Keratinocyte (primary cell): ENCODE results near the gene BGN. TPM values are rescaled to one million over a fixed set of nuclear protein-coding genes. Genes with fewer than 3 reads are reported as not detected.

Source experiments
- DNase-seq: peaks from one replicate; pipeline ENCODE4 v3.0.0-alpha.2; 2011; ENCODE audit warnings: low read depth, missing footprints, low spot score
- FAIRE-seq: peaks from 2 replicates; lab custom pipeline; 2011; peaks lifted over from hg19 to GRCh38; lab: Jason Lieb, UNC
- H2AFZ ChIP-seq: 2 replicates; pipeline ENCODE4 v1.6.0; 2012; ENCODE audit warnings: low read length, control low read depth, inconsistent platforms; ENCODE audit not compliant: control insufficient read depth
- H3K27ac ChIP-seq: 2 replicates; pipeline ENCODE4 v1.5.1; 2011; ENCODE audit warnings: low read length; ENCODE audit not compliant: control insufficient read depth, insufficient read depth
- H3K27me3 ChIP-seq: 3 replicates; pipeline ENCODE4 v1.6.0; 2011; ENCODE audit warnings: low read length; ENCODE audit not compliant: control insufficient read depth, insufficient read depth; ENCODE audit errors: extremely low read depth
- H3K36me3 ChIP-seq, 2 experiments: 2 replicates in 1 of 2; 3 replicates in 1 of 2; pipeline ENCODE4 v1.5.1; 2011; ENCODE audit warnings: low read length in 2 of 2, mild to moderate bottlenecking in 1 of 2; ENCODE audit not compliant: control insufficient read depth in 2 of 2, insufficient read depth in 2 of 2; ENCODE audit errors: extremely low read depth in 1 of 2
- H3K4me1 ChIP-seq: 3 replicates; pipeline ENCODE4 v1.5.1; 2011; ENCODE audit warnings: low read length; ENCODE audit not compliant: control insufficient read depth, insufficient read depth; ENCODE audit errors: extremely low read depth
- H3K4me2 ChIP-seq: 3 replicates; pipeline ENCODE4 v1.6.0; 2011; ENCODE audit warnings: low read depth, low read length; ENCODE audit not compliant: control insufficient read depth, insufficient read depth; ENCODE audit errors: extremely low read depth
- H3K4me3 ChIP-seq, 3 experiments: fragments of 200-600 bp in 1 of 3; sonication (generic) in 1 of 3; 2 replicates in 2 of 3; 3 replicates in 1 of 3; pipeline ENCODE4 v1.5.1; 2011 to 2016; ENCODE audit warnings: low read length in 3 of 3, mild to moderate bottlenecking in 3 of 3, control low read depth in 2 of 3, inconsistent platforms in 1 of 3, low read depth in 1 of 3, mixed read lengths in 1 of 3, mixed run types in 1 of 3, moderate library complexity in 1 of 3; ENCODE audit not compliant: control insufficient read depth in 2 of 3, insufficient read depth in 2 of 3; ENCODE audit errors: extremely low read depth in 1 of 3
- H3K79me2 ChIP-seq: 2 replicates; pipeline ENCODE4 v1.6.0; 2012; ENCODE audit warnings: low read length; ENCODE audit not compliant: control insufficient read depth, insufficient read depth
- H3K9ac ChIP-seq: 3 replicates; pipeline ENCODE4 v1.6.0; 2011; ENCODE audit warnings: low read length; ENCODE audit not compliant: control insufficient read depth, insufficient read depth; ENCODE audit errors: extremely low read depth
- H3K9me1 ChIP-seq: 3 replicates; pipeline ENCODE4 v1.6.0; 2011; ENCODE audit warnings: low read length; ENCODE audit not compliant: control insufficient read depth, insufficient read depth; ENCODE audit errors: extremely low read depth
- H3K9me3 ChIP-seq: 2 replicates; pipeline ENCODE4 v1.5.1; 2012; ENCODE audit warnings: low read depth, low read length; ENCODE audit not compliant: control insufficient read depth
- H4K20me1 ChIP-seq: 3 replicates; pipeline ENCODE4 v1.6.0; 2011; ENCODE audit warnings: low read length; ENCODE audit not compliant: control insufficient read depth, insufficient read depth; ENCODE audit errors: extremely low read depth
- EZH2 ChIP-seq: IDR thresholded peaks from one replicate; pipeline ENCODE4 v1.6.1; 2012; ENCODE audit warnings: inconsistent platforms, mild to moderate bottlenecking, low read length, moderate library complexity
- dilution Hi-C: fragments of 300-500 bp; cut with MboI; formaldehyde crosslinking; loops from one replicate; pipeline ENCODE4 v1.7.0; 2020; ENCODE audit warnings: low sequenced_read_pairs; ENCODE audit not compliant: extremely low pct_ligation_motif_present
- polyA plus RNA-seq, 5 experiments: library from polyadenylated mRNA; depleted of rRNA in 3 of 5; stranded (reverse) in 3 of 5; stranded (forward) in 1 of 5; unstranded in 1 of 5; fragments of >200 nt; gene quantifications; 1 replicate in 1 of 5; 2 replicates in 3 of 5; 3 replicates in 1 of 5; pipeline versions ENCODE4 v1.2.1 to v1.2.3, GENCODE V29; 2011 to 2012; ENCODE audit warnings: missing spikeins in 2 of 5, low read depth in 1 of 5, low replicate concordance in 1 of 5
- TF ChIP-seq, protein P1 (sequence below), 3 experiments: IDR thresholded peaks in 1 of 3; conservative IDR thresholded peaks in 1 of 3; optimal IDR thresholded peaks in 1 of 3; 2 replicates in 2 of 3; 3 replicates in 1 of 3; pipeline versions ENCODE3 to v1.5.1; 2011; ENCODE audit warnings: low read length in 3 of 3, mild to moderate bottlenecking in 3 of 3, moderate library complexity in 2 of 3, control low read depth in 1 of 3, inconsistent platforms in 1 of 3; ENCODE audit not compliant: insufficient read depth in 2 of 3; ENCODE audit errors: extremely low read depth in 1 of 3

The BGN gene
- polyA plus RNA-seq, 1 donor (not counting 4 experiments of a cell fraction or from before 2014, with no cell fraction given) = 0.07 TPM

DNA sequence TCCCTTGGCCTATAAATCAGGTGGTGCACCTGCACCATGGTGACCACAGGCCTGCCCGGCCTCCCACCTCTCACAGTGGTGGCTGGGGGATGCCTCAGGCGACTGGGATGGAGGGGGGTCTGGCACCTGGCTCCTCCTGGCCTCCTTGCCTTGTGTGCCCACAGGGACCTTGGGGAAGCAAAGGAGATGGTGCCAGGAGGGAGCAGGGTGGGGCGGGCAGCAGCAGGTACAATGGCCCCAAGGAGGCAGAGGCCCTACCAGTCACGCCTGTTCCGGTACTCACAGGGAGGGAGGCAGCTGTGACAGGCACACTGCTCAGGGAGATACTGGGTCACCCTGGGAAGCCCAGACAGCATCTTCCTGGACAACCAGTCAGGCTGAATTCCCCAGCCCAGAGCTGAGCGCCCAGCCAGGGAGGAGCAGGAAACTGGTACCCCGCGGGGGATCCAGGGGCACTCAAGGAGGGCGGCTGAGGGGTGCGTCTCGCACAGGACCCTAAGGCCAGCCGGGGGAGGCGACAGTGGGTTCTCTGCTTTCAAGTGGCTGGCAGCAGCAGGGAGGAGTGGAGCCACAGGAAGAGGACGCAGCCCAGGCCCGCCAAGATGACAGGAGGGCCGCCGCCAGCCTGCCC lies 47.7 kb upstream of the BGN start:
- no peak overlapping the region for H2AFZ ChIP-seq
- no peak overlapping the region for H3K4me2 ChIP-seq
- FAIRE-seq (no peak), DNase-seq (no peak)
- H3K9ac ChIP-seq = no peak overlapping the region
- H3K4me3 ChIP-seq = no peak overlapping the region
- H3K27ac ChIP-seq = no peak overlapping the region
- no peaks in the 10 kb centered on the region for H4K20me1 ChIP-seq
- no peaks in the 10 kb centered on the region for H3K79me2 ChIP-seq
- peaks cover under 1% of the 10 kb centered on the region for H3K4me1 ChIP-seq
- TF ChIP-seq, protein P1, sequence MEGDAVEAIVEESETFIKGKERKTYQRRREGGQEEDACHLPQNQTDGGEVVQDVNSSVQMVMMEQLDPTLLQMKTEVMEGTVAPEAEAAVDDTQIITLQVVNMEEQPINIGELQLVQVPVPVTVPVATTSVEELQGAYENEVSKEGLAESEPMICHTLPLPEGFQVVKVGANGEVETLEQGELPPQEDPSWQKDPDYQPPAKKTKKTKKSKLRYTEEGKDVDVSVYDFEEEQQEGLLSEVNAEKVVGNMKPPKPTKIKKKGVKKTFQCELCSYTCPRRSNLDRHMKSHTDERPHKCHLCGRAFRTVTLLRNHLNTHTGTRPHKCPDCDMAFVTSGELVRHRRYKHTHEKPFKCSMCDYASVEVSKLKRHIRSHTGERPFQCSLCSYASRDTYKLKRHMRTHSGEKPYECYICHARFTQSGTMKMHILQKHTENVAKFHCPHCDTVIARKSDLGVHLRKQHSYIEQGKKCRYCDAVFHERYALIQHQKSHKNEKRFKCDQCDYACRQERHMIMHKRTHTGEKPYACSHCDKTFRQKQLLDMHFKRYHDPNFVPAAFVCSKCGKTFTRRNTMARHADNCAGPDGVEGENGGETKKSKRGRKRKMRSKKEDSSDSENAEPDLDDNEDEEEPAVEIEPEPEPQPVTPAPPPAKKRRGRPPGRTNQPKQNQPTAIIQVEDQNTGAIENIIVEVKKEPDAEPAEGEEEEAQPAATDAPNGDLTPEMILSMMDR (optimal IDR thresholded peaks at IDR 0.05 in 1 of 3, IDR thresholded peaks at IDR 0.05 in 1 of 3, conservative IDR thresholded peaks at IDR 0.05 in 1 of 3; ENCODE audit: extremely low read depth in 1 of 3, insufficient read depth in 2 of 3, low read length in 3 of 3) = no peak
- TF ChIP-seq EZH2 = no peak
- no peaks in the 10 kb centered on the region for H3K9me1 ChIP-seq
- no peaks in the 10 kb centered on the region for H3K27me3 ChIP-seq
- no peaks in the 10 kb centered on the region for H3K9me3 ChIP-seq
- dilution Hi-C loops = no loop called here
- H3K36me3 ChIP-seq = no peaks in the 10 kb centered on the region

DNA sequence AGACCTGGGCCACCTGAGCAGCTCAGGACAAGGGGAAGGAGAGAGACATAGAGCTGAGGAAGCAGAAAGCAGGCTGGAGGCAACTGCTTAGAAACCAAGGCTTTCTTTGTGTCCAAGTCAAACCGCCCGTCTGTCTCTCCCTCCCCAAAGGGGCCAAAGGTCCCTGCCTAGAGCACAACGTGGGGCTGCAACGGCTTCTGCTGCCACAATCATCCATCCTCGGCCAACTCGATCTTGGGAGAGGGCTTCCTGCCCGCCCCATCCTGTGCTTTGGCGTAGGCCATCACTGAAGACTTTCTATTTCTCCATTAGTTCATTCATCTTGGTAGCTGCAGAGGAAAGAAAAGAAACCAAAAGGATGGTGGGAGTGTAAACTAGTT lies 47.2 kb upstream of the BGN start:
- no peaks in the 10 kb centered on the region for H3K9me1 ChIP-seq
- FAIRE-seq = no peak
- H3K9me3 ChIP-seq = no peaks in the 10 kb centered on the region
- DNase-seq = no peak
- no peaks in the 10 kb centered on the region for H3K27me3 ChIP-seq
- no peaks in the 10 kb centered on the region for H3K36me3 ChIP-seq
- no peaks in the 10 kb centered on the region for H3K4me1 ChIP-seq
- no peak for TF ChIP-seq EZH2
- no peak overlapping the region for H3K4me2 ChIP-seq
- no peaks in the 10 kb centered on the region for H4K20me1 ChIP-seq
- no peak overlapping the region for H3K27ac ChIP-seq
- dilution Hi-C loops = no loop called here
- H2AFZ ChIP-seq = no peak overlapping the region
- no peak overlapping the region for H3K4me3 ChIP-seq
- H3K9ac ChIP-seq = no peak overlapping the region
- no peaks in the 10 kb centered on the region for H3K79me2 ChIP-seq
